ENCODE results near the gene DOCK1.
"Not testable (repeated sequence)": the region's sequence is repeated elsewhere in the genome, so short reads cannot be mapped to it uniquely, and the experiment has no call there.

Gene DOCK1

GRCh38 chr10:126926568-126926967, 21.3 kb downstream of the DOCK1 start:
- no peak for DNase-seq

GRCh38 chr10:126927799-126928198, 22.6 kb downstream of the DOCK1 start:
- DNase-seq: no peak

- DNase-seq: no peak
Measured at GRCh38 chr10:126928274-126928673, 23.0 kb downstream of the DOCK1 start.

- no peak for DNase-seq
Measured at GRCh38 chr10:126929391-126929790, 24.2 kb downstream of the DOCK1 start.

GRCh38 chr10:126930131-126930882, 25.1 kb downstream of the DOCK1 start:
- no peak for DNase-seq

DNA sequence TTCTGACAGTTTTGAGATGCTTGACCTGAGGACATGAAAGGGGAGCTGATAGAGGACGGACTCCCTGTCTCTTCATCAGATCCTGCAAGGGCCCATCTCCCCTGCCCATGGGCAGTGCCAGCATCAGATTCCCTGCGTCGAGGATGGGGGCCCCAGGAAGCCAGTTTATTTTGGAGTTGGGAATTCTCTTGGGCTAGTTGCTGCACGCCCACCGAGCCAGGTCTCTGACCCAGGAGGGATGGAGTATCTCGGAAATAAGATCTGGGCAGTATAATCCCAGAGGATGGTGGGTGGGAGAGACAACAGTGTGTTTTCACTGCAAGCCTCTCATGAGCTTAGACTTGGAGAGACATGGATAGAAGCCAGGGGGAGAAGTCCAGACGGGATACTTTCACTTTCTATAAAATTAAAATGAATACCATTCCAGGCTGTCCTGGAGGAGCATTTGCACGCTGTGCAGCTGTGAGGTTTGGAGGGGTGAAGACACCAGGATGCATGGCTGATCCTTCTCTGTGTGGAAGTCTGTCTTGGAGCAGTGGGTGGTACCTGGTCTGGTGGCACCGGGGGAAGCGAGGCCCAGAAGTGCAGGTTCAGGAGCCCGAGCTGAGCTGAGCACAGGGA, 25.8 kb downstream of the DOCK1 start:
- no peak for DNase-seq

- no peak for DNase-seq
Measured at GRCh38 chr10:126931544-126931943, 26.3 kb downstream of the DOCK1 start.

DNA sequence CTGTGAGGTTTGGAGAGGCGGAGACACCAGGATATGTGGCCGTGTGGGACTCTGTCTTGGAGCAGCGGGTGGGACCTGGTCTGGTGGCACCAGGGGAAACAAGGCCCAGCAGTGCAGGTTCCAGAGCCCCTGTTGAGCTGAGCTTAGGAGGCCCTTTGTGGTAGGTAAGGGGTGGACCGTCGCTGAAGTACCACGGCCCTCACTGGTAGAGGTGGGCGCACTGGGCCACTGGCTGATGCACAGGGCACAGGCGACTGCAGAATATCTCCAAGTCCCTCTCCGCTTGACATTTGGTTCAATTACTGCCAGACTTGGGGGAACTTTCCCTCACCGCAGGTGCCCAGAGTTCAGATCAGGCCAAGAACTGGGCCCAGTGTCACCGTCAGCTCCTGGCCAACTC, 27.3 kb downstream of the DOCK1 start:
- no peak for DNase-seq

- DNase-seq: no peak
Measured at GRCh38 chr10:126933116-126933515, 27.9 kb downstream of the DOCK1 start.

DNA sequence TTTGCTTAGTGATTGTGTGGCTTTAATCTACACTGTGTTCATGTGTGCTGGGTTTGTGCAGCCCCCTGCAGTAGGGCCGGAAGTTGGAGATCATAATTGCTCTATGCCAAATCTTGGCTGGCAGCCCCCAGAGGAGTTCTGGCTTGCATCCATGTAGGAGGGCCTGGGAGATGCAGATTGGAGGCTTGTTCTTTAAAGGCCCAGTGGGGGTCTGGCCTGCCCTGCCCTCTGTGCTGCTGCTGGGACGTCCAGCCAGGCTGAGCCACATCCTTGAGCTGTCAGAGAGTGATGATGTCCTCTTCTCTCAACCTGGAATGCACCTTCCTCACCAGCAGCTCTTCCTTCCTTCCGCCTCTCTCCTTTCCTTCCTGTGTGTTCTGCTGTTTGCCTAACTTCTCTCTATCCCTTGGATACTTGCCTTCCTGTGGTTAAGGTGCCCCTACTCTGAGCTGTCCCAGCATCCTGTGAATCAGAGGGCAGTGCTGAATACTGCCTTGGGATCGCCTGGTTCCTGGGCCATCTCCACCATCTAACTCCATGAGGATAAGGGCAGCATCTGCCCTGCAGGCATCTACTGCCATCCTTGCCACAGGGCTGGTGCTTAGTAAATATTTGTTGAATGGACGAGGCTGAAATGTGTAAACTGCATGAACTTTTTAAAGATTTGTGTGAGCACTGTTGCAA, 30.2 kb downstream of the DOCK1 start:
- DNase-seq: no peak

- no peak for DNase-seq
Measured at GRCh38 chr10:126937026-126937425, 31.8 kb downstream of the DOCK1 start.

DNA sequence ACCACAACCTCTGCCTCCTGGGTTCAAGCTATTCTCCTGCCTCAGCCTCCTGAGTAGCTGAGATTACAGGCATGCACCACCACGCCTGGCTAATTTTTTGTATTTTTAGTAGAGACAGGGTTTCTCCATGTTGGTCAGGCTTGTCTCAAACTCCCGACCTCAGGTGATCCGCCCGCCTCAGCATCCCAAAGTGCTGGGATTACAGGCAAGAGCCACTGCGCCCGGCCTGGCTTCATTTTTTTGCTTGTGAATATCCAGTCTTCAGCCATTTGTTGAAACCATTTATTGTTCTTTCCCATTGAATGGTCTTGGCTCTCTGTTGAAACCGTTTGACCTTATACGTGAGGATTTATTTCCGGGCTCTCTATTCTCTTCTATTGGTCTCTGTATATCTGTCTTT, 32.9 kb downstream of the DOCK1 start:
- not testable (repeated sequence) for DNase-seq

DNA sequence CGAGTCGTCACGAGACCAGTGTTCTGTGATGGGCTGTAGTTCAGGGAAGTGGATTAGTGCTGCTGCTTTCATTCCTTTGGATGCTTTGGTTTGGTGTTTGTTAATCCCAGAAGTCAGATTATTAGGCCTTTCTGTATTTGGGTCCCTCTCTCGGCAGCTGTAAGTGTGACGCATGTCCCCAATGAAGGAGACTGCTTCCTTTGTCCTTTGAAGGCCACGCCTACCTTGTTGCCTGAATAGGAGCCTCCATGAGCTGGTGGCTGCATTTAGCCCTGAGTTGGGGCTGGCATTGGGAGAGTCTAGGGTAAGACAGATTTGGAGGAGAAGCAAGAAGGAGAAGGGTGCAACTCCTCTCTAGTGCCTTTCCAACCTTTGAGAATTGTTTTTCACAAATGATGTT, 34.5 kb downstream of the DOCK1 start:
- DNase-seq: no peak

DNA sequence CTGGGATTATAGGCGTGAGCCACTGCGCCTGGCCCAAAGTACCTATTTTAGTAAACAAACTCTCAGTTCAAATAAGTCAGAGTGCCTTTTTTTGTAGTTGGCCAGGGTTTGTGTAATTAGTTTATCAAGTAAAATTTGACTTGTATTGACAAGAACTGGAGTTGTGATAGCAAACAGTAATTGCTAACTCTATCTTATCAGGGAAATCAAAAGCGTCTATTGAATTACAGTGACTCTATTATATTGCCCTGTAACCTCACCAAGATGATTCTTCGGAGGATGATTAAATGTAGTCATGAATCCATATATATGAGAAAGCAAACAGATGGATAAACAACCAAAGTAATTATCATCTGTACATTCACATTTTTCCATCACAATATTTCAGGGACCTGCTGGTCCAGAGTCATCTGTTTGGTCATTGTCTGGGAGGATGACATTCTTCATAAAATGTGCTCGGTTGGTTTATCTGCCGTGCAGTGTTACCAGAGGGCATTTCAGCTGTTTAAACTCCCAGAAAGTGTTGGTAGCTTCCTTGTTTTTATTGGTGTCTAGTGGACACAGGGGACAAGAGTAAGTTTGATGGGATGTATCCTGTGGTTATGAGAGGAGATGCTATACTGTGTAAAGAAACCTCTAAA, 35.6 kb downstream of the DOCK1 start:
- no peak for DNase-seq

GRCh38 chr10:126944191-126944590, 39.0 kb downstream of the DOCK1 start:
- DNase-seq: no peak

- DNase-seq: no peak
Measured at GRCh38 chr10:126945351-126946030, 40.3 kb downstream of the DOCK1 start.

GRCh38 chr10:126946746-126947145, 41.5 kb downstream of the DOCK1 start:
- DNase-seq: no peak

GRCh38 chr10:126948355-126949160, 43.3 kb downstream of the DOCK1 start:
- no peak for DNase-seq

DNA sequence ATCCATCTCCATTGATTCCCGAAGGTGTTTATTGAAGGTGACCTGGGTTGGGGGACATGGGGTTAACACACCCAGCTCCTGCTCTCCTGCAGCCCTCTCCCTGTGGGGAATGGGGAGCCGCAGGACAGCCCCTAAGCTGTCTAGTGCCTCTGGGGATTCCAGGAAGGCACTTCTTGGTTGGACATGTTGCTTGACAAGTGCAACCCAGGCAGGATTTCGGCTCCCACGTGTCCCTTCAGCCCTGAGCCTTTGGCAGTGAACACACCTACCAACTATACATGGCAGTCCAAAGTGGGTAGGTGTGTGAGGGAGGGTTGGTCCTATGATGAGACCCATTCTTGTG, 43.9 kb downstream of the DOCK1 start:
- DNase-seq: no peak

GRCh38 chr10:126950401-126951105, 45.3 kb downstream of the DOCK1 start:
- no peak for DNase-seq

- no peak for DNase-seq
Measured at GRCh38 chr10:126953886-126954285, 48.7 kb downstream of the DOCK1 start.

- no peak for DNase-seq
Measured at GRCh38 chr10:126955396-126955795, 50.2 kb downstream of the DOCK1 start.

All from SHP77 treated with DMSO at 0.1 percent for 48 hours (cell line).